ENCODE results near the gene RXRA.

Gene RXRA

GRCh38 chr9:134389642-134390041, 63.4 kb downstream of the RXRA start:
- TF ChIP-seq, protein P1, sequence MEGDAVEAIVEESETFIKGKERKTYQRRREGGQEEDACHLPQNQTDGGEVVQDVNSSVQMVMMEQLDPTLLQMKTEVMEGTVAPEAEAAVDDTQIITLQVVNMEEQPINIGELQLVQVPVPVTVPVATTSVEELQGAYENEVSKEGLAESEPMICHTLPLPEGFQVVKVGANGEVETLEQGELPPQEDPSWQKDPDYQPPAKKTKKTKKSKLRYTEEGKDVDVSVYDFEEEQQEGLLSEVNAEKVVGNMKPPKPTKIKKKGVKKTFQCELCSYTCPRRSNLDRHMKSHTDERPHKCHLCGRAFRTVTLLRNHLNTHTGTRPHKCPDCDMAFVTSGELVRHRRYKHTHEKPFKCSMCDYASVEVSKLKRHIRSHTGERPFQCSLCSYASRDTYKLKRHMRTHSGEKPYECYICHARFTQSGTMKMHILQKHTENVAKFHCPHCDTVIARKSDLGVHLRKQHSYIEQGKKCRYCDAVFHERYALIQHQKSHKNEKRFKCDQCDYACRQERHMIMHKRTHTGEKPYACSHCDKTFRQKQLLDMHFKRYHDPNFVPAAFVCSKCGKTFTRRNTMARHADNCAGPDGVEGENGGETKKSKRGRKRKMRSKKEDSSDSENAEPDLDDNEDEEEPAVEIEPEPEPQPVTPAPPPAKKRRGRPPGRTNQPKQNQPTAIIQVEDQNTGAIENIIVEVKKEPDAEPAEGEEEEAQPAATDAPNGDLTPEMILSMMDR (IDR thresholded peaks at IDR 0.05; ENCODE audit: insufficient read depth, low read length, missing control alignments), result no peak
- POLR2A ChIA-PET, result no interaction called here
- CTCF ChIA-PET, result interaction anchor here (1.3 kb wide), 1 partner anchor 13 kb away, joined by 6 read pairs; no protein-coding TSS in a partner anchor
- DNase-seq (ENCODE audit: low read depth, low spot score), result no peak
- no peak overlapping the region for H3K4me3 ChIP-seq (ENCODE audit: low read depth, low read length)

DNA sequence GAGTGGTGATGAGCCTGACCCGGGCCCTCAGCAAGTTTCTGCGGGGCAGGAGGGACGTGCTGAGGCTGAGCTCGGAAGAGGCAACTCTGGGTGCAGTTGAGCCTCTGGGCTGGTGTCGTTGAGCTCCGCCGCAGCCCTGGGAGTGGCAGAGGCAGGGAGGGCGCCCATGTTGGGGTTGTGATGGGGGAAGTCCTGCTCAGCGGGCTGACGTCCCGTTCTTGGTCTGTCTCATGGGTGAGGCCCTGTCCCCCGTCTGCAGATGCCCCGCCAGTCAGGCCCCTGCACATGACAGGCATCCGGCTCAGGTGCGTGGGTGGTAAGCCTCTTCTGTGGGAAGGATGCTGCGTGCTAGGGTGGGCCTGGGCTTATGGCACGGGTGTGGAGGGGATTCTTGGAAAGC, 64.3 kb downstream of the RXRA start:
- CTCF ChIA-PET, result interaction anchor here (1.5 to 1.7 kb wide), 2 partner anchors 9 to 12 kb away, joined by 3 to 4 read pairs; no protein-coding TSS in a partner anchor
- H3K4me3 ChIP-seq (ENCODE audit: low read depth, low read length), result no peak overlapping the region
- POLR2A ChIA-PET, result no interaction called here
- TF ChIP-seq, protein P1 (IDR thresholded peaks at IDR 0.05; ENCODE audit: insufficient read depth, low read length, missing control alignments), result no peak
- no peak for DNase-seq (ENCODE audit: low read depth, low spot score)

- H3K4me3 ChIP-seq (ENCODE audit: low read depth, low read length), result no peak overlapping the region
- no peak for DNase-seq (ENCODE audit: low read depth, low spot score)
- TF ChIP-seq, protein P1 (IDR thresholded peaks at IDR 0.05; ENCODE audit: insufficient read depth, low read length, missing control alignments), result no peak
- POLR2A ChIA-PET, result no interaction called here
- CTCF ChIA-PET, result interaction anchor here (1.5 to 1.7 kb wide), 2 partner anchors 8 to 12 kb away, joined by 3 to 4 read pairs; no protein-coding TSS in a partner anchor
Measured at GRCh38 chr9:134390947-134391318, 64.7 kb downstream of the RXRA start.

DNA sequence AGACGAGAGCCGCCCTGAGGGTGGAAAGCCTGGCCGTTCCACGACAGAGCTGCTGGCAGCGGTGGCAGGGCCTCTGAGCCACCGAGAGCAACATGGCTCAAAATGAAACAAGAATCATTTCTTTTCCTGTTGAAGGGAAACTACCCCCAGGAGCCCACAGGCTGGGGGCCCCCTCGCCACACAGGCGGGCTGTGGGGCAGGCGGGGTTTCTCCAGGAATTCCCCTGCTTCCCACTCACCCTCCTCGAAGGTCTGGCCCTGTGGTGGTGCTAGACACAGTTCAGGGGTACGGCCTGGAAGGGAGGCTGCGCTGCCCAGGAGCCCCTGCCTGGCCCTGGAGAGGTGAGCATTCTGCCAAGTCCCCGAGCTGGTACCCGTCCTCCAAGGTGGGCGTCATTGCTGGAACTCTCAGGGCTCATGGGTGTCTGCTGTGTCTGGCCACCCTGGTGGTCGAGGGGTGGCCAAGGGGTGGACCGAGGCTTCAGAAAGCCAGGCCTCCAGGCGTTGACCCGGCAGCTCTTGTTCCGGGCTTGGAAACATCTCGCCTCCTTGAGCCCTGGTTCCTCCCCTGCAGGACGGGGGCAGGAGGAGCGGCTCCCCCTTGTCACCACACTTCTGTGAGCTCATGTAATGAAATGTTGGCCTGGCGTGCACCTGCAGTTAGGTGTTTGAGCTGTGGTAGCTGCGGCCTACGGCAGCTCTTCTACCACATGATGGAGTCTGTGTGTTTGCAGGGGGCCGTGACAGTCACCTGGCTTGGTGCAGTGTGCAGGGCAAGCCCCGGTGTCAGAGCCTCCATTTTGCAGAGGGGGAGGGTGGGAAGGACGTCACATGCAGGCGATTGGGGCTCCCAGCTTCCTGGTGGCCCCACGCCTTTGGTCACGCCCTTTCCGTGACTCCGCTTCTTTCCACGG, 65.3 kb downstream of the RXRA start:
- TF ChIP-seq, protein P1 (IDR thresholded peaks at IDR 0.05; ENCODE audit: insufficient read depth, low read length, missing control alignments), result no peak
- ChIA-PET CTCF (interaction anchor here (0.7 to 1.7 kb wide), 3 partner anchors 8 to 11 kb away, joined by 3 to 4 read pairs (median 3); no protein-coding TSS in a partner anchor), POLR2A (no interaction called here)
- no peak overlapping the region for H3K4me3 ChIP-seq (ENCODE audit: low read depth, low read length)
- DNase-seq (ENCODE audit: low read depth, low spot score), result no peak

DNA sequence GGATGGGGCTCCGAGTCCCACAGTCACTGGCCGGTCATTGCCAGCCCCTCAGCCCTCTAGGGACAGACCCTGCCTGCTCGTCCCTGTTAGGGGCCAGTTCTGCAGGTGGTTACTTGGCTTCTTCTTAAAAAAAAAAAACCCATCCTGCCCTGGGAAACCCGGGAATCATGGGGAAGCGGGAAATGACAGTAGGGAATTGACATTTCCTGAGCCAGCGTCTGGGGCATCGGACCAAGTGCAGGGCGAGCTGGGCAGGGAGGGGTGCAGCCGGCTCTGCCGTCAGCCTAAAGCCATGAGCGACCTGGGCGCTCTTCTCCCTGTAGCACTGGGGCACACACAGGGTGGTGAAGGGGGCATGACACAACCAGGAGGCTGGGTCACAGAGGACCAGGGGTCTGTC, 66.6 kb downstream of the RXRA start:
- no peak overlapping the region for H3K4me3 ChIP-seq (ENCODE audit: low read depth, low read length)
- DNase-seq (ENCODE audit: low read depth, low spot score), result no peak
- ChIA-PET POLR2A (no interaction called here), CTCF (interaction anchor here (1.0 kb wide), 1 partner anchor 222 kb away, joined by 3 read pairs; no protein-coding TSS in a partner anchor)
- TF ChIP-seq, protein P1 (IDR thresholded peaks at IDR 0.05; ENCODE audit: insufficient read depth, low read length, missing control alignments), result no peak

- TF ChIP-seq, protein P1 (IDR thresholded peaks at IDR 0.05; ENCODE audit: insufficient read depth, low read length, missing control alignments), result no peak
- CTCF ChIA-PET, result interaction anchor here (0.8 to 1.0 kb wide), 2 partner anchors 9 to 223 kb away, joined by 3 read pairs; no protein-coding TSS in a partner anchor
- no peak overlapping the region for H3K4me3 ChIP-seq (ENCODE audit: low read depth, low read length)
- DNase-seq (ENCODE audit: low read depth, low spot score), result no peak
- POLR2A ChIA-PET, result no interaction called here
Measured at GRCh38 chr9:134393582-134394280, 67.5 kb downstream of the RXRA start.
